GM21447 (cell line): ENCODE data around the gene TLK2.

Experiments
- ATAC-seq: cut with Tn5 transposase; IDR thresholded peaks from one replicate; pipeline ENCODE4 v1.9.1; 2021; ENCODE audit not compliant: unreplicated experiment

The TLK2 gene

GRCh38 chr17:62627219-62627903 is 148.7 kb downstream of the TLK2 start, which contains the start of gene MRC2:
MRC2 (plus strand) TSS chr17:62627670; CDS start chr17:62627803, 133 bp downstream.
- no peak for ATAC-seq

- no peak for ATAC-seq
These were observed 149.4 kb downstream of the TLK2 start for GRCh38 chr17:62627904-62628633.

- no peak for ATAC-seq
These were observed 150.4 kb downstream of the TLK2 start for GRCh38 chr17:62628831-62629555.

- ATAC-seq: no peak
These were observed 151.1 kb downstream of the TLK2 start for GRCh38 chr17:62629556-62630364.

GRCh38 chr17:62630365-62631085 is 151.9 kb downstream of the TLK2 start:
- no peak for ATAC-seq

- ATAC-seq: no peak
These were observed 152.7 kb downstream of the TLK2 start for GRCh38 chr17:62631086-62631935.

- ATAC-seq: no peak
These were observed 153.6 kb downstream of the TLK2 start for GRCh38 chr17:62631936-62632924.

- ATAC-seq: no peak
These were observed 159.2 kb downstream of the TLK2 start for GRCh38 chr17:62637809-62638208.

- ATAC-seq: no peak
These were observed 162.5 kb downstream of the TLK2 start for GRCh38 chr17:62641153-62641552.

- ATAC-seq: no peak
These were observed 163.3 kb downstream of the TLK2 start for GRCh38 chr17:62641951-62642350.

GRCh38 chr17:62643496-62643895 is 164.9 kb downstream of the TLK2 start:
- ATAC-seq: no peak

GRCh38 chr17:62644487-62645173 is 166.0 kb downstream of the TLK2 start:
- ATAC-seq: no peak

GRCh38 chr17:62648251-62648955 is 169.8 kb downstream of the TLK2 start:
- no peak for ATAC-seq

- ATAC-seq: no peak
These were observed 170.3 kb downstream of the TLK2 start for GRCh38 chr17:62648956-62649294.

- ATAC-seq: no peak
These were observed 170.9 kb downstream of the TLK2 start for GRCh38 chr17:62649570-62649969.

GRCh38 chr17:62650587-62650986 is 172.0 kb downstream of the TLK2 start:
- ATAC-seq: no peak
